WTC11 (cell line): Measurements from ENCODE around the gene DGKH. TPM values are rescaled to one million over a fixed set of nuclear protein-coding genes. Genes with fewer than 3 reads are reported as not detected.

Experiments
- ATAC-seq: fragments of 200-7000 bp; cut with Tn5 transposase; 2 replicates; pipeline ENCODE4 v1.10.0; 2021; ENCODE audit warnings: mild to moderate bottlenecking, moderate library complexity
- CTCF ChIA-PET: fragments of 300-600 bp; sonication (Branson Sonifier 250); formaldehyde crosslinking; loops from one replicate; lab custom pipeline; 2021; ENCODE audit warnings: antibody characterized with exemption; lab: Charles Lee
- POLR2A ChIA-PET: fragments of 350-600 bp; sonication (Branson Sonifier 250); formaldehyde crosslinking; loops from one replicate; lab custom pipeline; 2021; ENCODE audit warnings: antibody characterized with exemption; lab: Charles Lee
- DNase-seq: peaks from one replicate; pipeline ENCODE4 v3.0.0; 2021; ENCODE audit warnings: low spot score
- H3K27ac Mint-ChIP-seq: 2 replicates; pipeline ENCODE4 v1.8.0; 2021; ENCODE audit warnings: mixed read lengths
- H3K27me3 Mint-ChIP-seq: 2 replicates; pipeline ENCODE4 v1.8.0; 2021; ENCODE audit warnings: low read depth, mild to moderate bottlenecking, moderate library complexity, mixed read lengths
- H3K36me3 Mint-ChIP-seq: 2 replicates; pipeline ENCODE4 v1.8.0; 2021; ENCODE audit warnings: mixed read lengths
- H3K4me1 Mint-ChIP-seq: 2 replicates; pipeline ENCODE4 v1.8.0; 2022; ENCODE audit warnings: mixed read lengths
- H3K4me3 Mint-ChIP-seq: 2 replicates; pipeline ENCODE4 v1.8.0; 2021; ENCODE audit warnings: mild to moderate bottlenecking, moderate library complexity, mixed read lengths
- H3K9me3 Mint-ChIP-seq: 2 replicates; pipeline ENCODE4 v1.8.0; 2021; ENCODE audit warnings: mixed read lengths
- CREB1 ChIP-seq: sonication (generic); formaldehyde crosslinking; IDR thresholded peaks from 2 replicates; pipeline ENCODE4 v1.8.0; 2023; ENCODE audit warnings: mild to moderate bottlenecking, missing genetic modification reagents
- CREM ChIP-seq: sonication (generic); formaldehyde crosslinking; IDR thresholded peaks from 2 replicates; pipeline ENCODE4 v1.8.1; 2022; ENCODE audit warnings: mild to moderate bottlenecking, missing genetic modification reagents, moderate library complexity
- ELF4 ChIP-seq: sonication (generic); formaldehyde crosslinking; IDR thresholded peaks from 2 replicates; pipeline ENCODE4 v1.8.1; 2022; ENCODE audit warnings: low read depth, mild to moderate bottlenecking, moderate library complexity, missing genetic modification reagents
- FOXK1 ChIP-seq: sonication (generic); formaldehyde crosslinking; IDR thresholded peaks from 2 replicates; pipeline ENCODE4 v1.8.0; 2022; ENCODE audit warnings: mild to moderate bottlenecking, moderate library complexity, missing genetic modification reagents
- GRHL2 ChIP-seq: fragments of 250-450 bp; sonication (Bioruptor Pico); IDR thresholded peaks from 2 replicates; pipeline ENCODE4 v1.8.0; 2022; ENCODE audit warnings: mild to moderate bottlenecking, moderate library complexity; ENCODE audit not compliant: insufficient replicate concordance, severe bottlenecking
- JUN ChIP-seq: sonication (generic); formaldehyde crosslinking; IDR thresholded peaks from 2 replicates; pipeline ENCODE4 v1.8.0; 2023; ENCODE audit warnings: mild to moderate bottlenecking, missing genetic modification reagents
- NFATC4 ChIP-seq: fragments of 250-450 bp; sonication (Bioruptor Pico); IDR thresholded peaks from 2 replicates; pipeline ENCODE4 v1.9.0; 2021; ENCODE audit warnings: mild to moderate bottlenecking
- NFE2L1 ChIP-seq: sonication (generic); formaldehyde crosslinking; IDR thresholded peaks from 2 replicates; pipeline ENCODE4 v1.8.1; 2023; ENCODE audit warnings: missing genetic modification reagents
- NR2C2 ChIP-seq: sonication (generic); formaldehyde crosslinking; IDR thresholded peaks from 2 replicates; pipeline ENCODE4 v1.8.0; 2022; ENCODE audit warnings: mild to moderate bottlenecking, missing genetic modification reagents
- TEAD4 ChIP-seq: sonication (generic); formaldehyde crosslinking; IDR thresholded peaks from 2 replicates; pipeline ENCODE4 v1.8.0; 2022; ENCODE audit warnings: mild to moderate bottlenecking, missing genetic modification reagents
- TP53 ChIP-seq: sonication (generic); formaldehyde crosslinking; IDR thresholded peaks from 2 replicates; pipeline ENCODE4 v1.8.1; 2023; ENCODE audit warnings: mild to moderate bottlenecking, missing genetic modification reagents
- ZNF219 ChIP-seq: sonication (generic); formaldehyde crosslinking; IDR thresholded peaks from 2 replicates; pipeline ENCODE4 v1.8.0; 2023; ENCODE audit warnings: missing genetic modification reagents, mild to moderate bottlenecking, borderline replicate concordance
- ZNF263 ChIP-seq: sonication (generic); formaldehyde crosslinking; IDR thresholded peaks from 2 replicates; pipeline ENCODE4 v1.8.1; 2022; ENCODE audit warnings: low read depth, mild to moderate bottlenecking, moderate library complexity, missing genetic modification reagents
- ZNF416 ChIP-seq: fragments of 250-450 bp; sonication (Bioruptor Pico); IDR thresholded peaks from 2 replicates; pipeline ENCODE4 v1.9.0; 2021; ENCODE audit warnings: mild to moderate bottlenecking, inconsistent platforms
- total RNA-seq: library from RNA; stranded (reverse); gene quantifications from 3 replicates; pipeline ENCODE4 v1.2.3, GENCODE V29; 2021
- TF ChIP-seq, protein P1 (sequence below): sonication (generic); formaldehyde crosslinking; IDR thresholded peaks from 2 replicates; pipeline ENCODE4 v1.8.0; 2022; ENCODE audit warnings: mild to moderate bottlenecking, missing genetic modification reagents
- TF ChIP-seq, protein P2 (sequence below): sonication (generic); formaldehyde crosslinking; IDR thresholded peaks from 2 replicates; pipeline ENCODE4 v1.8.1; 2022; ENCODE audit warnings: mild to moderate bottlenecking, moderate library complexity, missing genetic modification reagents
- TF ChIP-seq, protein P3 (sequence below): sonication (generic); formaldehyde crosslinking; IDR thresholded peaks from 2 replicates; pipeline ENCODE4 v1.8.0; 2023; ENCODE audit warnings: missing genetic modification reagents
- TF ChIP-seq, protein P4 (sequence below): sonication (generic); formaldehyde crosslinking; IDR thresholded peaks from 2 replicates; pipeline ENCODE4 v1.8.0; 2023; ENCODE audit warnings: mild to moderate bottlenecking, missing genetic modification reagents
- TF ChIP-seq, protein P5 (sequence below): sonication (generic); formaldehyde crosslinking; IDR thresholded peaks from 2 replicates; pipeline ENCODE4 v1.8.1; 2023; ENCODE audit warnings: mild to moderate bottlenecking, missing genetic modification reagents, moderate library complexity
- TF ChIP-seq, protein P6 (sequence below): sonication (generic); formaldehyde crosslinking; conservative IDR thresholded peaks from 2 replicates; pipeline ENCODE4 v1.8.1; 2022; ENCODE audit warnings: mild to moderate bottlenecking, missing genetic modification reagents
- TF ChIP-seq, protein P7 (sequence below): fragments of 250-450 bp; sonication (Bioruptor Pico); IDR thresholded peaks from 2 replicates; pipeline ENCODE4 v1.9.0; 2021; ENCODE audit warnings: mild to moderate bottlenecking

Gene DGKH
- total RNA-seq, 1 experiment from 2014 or later, result 7.6 TPM

DNA sequence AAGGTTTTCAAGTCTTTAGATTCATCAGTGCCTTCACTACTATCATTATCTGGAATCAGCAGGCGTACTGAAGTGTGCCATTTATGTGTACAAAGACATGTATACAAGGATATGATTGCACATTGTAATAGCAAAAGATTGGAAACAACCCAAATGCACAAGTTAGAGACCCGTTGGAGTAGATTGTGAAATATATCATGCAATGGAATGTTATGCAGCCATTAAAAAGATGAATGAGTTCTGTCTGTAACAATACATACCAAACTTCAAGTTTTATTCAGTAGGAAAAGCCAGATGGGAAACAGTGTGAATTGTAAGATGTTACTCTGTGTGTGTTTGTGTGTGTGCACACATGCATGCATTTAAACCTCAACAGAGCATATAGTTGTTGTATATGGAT lies 97.9 kb downstream of the DGKH start:
- ATAC-seq (no peak), DNase-seq (no peak)
- POLR2A ChIA-PET, result no interaction called here
- no peak overlapping the region for H3K27ac Mint-ChIP-seq
- CTCF ChIA-PET, result no interaction called here
- peaks cover 3% of the 10 kb centered on the region for H3K36me3 Mint-ChIP-seq
- H3K9me3 Mint-ChIP-seq, result peaks cover 3% of the 10 kb centered on the region
- H3K4me3 Mint-ChIP-seq, result no peak overlapping the region
- H3K4me1 Mint-ChIP-seq, result 0 out of 2 replicates have a peak, but pooled peaks cover 2% of the 10 kb centered on the region
- no peaks in the 10 kb centered on the region for H3K27me3 Mint-ChIP-seq
- TF ChIP-seq ELF4, result no peak
- TF ChIP-seq, protein P1, sequence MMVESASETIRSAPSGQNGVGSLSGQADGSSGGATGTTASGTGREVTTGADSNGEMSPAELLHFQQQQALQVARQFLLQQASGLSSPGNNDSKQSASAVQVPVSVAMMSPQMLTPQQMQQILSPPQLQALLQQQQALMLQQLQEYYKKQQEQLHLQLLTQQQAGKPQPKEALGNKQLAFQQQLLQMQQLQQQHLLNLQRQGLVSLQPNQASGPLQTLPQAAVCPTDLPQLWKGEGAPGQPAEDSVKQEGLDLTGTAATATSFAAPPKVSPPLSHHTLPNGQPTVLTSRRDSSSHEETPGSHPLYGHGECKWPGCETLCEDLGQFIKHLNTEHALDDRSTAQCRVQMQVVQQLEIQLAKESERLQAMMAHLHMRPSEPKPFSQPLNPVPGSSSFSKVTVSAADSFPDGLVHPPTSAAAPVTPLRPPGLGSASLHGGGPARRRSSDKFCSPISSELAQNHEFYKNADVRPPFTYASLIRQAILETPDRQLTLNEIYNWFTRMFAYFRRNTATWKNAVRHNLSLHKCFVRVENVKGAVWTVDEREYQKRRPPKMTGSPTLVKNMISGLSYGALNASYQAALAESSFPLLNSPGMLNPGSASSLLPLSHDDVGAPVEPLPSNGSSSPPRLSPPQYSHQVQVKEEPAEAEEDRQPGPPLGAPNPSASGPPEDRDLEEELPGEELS (CRISPR knock-in tag), result no peak
- TF ChIP-seq, all 79 proteins: peak for 0

DNA sequence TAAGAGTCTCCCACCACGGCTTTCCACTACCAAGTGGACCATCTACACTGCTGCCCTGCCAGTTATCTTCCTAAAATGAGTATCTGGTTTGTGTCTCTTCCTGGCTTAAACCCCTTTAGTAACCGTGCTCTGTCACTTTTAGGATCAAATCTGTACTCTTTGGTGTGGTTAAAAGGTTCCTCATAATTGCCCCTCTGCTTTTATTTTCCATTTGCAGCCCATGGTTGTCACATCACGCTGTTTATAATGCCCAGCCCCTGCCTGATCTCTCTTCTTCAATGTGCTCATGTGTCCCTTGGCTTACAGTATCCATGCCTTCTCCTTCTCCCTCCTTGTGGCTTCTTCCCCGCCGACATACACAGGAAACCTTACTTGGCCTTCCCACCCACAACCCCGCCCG lies 100.1 kb downstream of the DGKH start:
- Mint-ChIP-seq H3K27me3 (no peaks in the 10 kb centered on the region), H3K4me3 (no peak overlapping the region), H3K36me3 (no peaks in the 10 kb centered on the region), H3K4me1 (0 out of 2 replicates have a peak, but pooled peaks cover 2% of the 10 kb centered on the region), H3K9me3 (no peaks in the 10 kb centered on the region), H3K27ac (no peak overlapping the region; the same call in 1 of the 2 replicates)
- ChIA-PET POLR2A (no interaction called here), CTCF (interaction anchor here (0.6 kb wide), 1 partner anchor 12 kb away, joined by 4 read pairs; no protein-coding TSS in a partner anchor)
- DNase-seq, result no peak
- ATAC-seq, result no peak
- TF ChIP-seq, protein P2, sequence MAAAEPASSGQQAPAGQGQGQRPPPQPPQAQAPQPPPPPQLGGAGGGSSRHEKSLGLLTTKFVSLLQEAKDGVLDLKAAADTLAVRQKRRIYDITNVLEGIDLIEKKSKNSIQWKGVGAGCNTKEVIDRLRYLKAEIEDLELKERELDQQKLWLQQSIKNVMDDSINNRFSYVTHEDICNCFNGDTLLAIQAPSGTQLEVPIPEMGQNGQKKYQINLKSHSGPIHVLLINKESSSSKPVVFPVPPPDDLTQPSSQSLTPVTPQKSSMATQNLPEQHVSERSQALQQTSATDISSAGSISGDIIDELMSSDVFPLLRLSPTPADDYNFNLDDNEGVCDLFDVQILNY, result no peak
- TF ChIP-seq NFATC4 (CRISPR knock-in tag) (no peak), ZNF416 (CRISPR knock-in tag) (no peak)
- TF ChIP-seq, protein P3, sequence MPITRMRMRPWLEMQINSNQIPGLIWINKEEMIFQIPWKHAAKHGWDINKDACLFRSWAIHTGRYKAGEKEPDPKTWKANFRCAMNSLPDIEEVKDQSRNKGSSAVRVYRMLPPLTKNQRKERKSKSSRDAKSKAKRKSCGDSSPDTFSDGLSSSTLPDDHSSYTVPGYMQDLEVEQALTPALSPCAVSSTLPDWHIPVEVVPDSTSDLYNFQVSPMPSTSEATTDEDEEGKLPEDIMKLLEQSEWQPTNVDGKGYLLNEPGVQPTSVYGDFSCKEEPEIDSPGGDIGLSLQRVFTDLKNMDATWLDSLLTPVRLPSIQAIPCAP, result no peak
- TF ChIP-seq, protein P4, sequence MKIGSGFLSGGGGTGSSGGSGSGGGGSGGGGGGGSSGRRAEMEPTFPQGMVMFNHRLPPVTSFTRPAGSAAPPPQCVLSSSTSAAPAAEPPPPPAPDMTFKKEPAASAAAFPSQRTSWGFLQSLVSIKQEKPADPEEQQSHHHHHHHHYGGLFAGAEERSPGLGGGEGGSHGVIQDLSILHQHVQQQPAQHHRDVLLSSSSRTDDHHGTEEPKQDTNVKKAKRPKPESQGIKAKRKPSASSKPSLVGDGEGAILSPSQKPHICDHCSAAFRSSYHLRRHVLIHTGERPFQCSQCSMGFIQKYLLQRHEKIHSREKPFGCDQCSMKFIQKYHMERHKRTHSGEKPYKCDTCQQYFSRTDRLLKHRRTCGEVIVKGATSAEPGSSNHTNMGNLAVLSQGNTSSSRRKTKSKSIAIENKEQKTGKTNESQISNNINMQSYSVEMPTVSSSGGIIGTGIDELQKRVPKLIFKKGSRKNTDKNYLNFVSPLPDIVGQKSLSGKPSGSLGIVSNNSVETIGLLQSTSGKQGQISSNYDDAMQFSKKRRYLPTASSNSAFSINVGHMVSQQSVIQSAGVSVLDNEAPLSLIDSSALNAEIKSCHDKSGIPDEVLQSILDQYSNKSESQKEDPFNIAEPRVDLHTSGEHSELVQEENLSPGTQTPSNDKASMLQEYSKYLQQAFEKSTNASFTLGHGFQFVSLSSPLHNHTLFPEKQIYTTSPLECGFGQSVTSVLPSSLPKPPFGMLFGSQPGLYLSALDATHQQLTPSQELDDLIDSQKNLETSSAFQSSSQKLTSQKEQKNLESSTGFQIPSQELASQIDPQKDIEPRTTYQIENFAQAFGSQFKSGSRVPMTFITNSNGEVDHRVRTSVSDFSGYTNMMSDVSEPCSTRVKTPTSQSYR (CRISPR knock-in tag), result no peak
- TF ChIP-seq, protein P1 (CRISPR knock-in tag), result no peak

DNA sequence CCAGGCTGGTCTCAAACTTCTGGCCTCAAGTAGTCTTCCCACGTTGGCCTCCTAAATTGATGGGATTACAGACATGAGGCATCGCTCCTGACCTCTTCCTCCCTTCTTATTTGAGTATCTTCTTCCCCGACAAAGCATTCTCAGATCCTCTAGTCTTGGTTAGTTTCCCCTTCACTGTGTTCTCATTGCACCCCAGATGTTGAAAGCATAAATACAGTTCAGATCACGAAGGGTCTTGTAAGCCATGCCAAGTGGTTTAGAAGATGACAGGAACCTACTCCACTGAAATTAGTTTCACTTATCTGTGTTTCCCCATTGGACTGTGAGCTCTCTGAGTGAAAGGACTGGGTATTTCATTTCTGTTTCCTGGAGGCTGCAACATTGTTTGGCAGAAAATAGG lies 100.7 kb downstream of the DGKH start:
- H3K9me3 Mint-ChIP-seq, result no peaks in the 10 kb centered on the region
- H3K27me3 Mint-ChIP-seq, result no peaks in the 10 kb centered on the region
- ChIA-PET POLR2A (no interaction called here), CTCF (interaction anchor here (0.6 kb wide), 1 partner anchor 13 kb away, joined by 4 read pairs; no protein-coding TSS in a partner anchor)
- no peak overlapping the region for H3K4me3 Mint-ChIP-seq
- H3K27ac Mint-ChIP-seq, result peak overlapping the region; percentile 10; the same call in 1 of the 2 replicates
- no peaks in the 10 kb centered on the region for H3K36me3 Mint-ChIP-seq
- ATAC-seq (no peak), DNase-seq (no peak)
- H3K4me1 Mint-ChIP-seq, result 0 out of 2 replicates have a peak, but pooled peaks cover 2% of the 10 kb centered on the region
- TF ChIP-seq GRHL2 (CRISPR knock-in tag) (no peak), NR2C2 (CRISPR knock-in tag) (no peak), FOXK1 (no peak), TEAD4 (CRISPR knock-in tag) (no peak), JUN (no peak), ELF4 (no peak), ZNF263 (CRISPR knock-in tag) (no peak), NFE2L1 (CRISPR knock-in tag) (no peak), TP53 (CRISPR knock-in tag) (no peak), CREB1 (no peak), CREM (CRISPR knock-in tag) (no peak), ZNF219 (CRISPR knock-in tag) (no peak)
- TF ChIP-seq, protein P5, sequence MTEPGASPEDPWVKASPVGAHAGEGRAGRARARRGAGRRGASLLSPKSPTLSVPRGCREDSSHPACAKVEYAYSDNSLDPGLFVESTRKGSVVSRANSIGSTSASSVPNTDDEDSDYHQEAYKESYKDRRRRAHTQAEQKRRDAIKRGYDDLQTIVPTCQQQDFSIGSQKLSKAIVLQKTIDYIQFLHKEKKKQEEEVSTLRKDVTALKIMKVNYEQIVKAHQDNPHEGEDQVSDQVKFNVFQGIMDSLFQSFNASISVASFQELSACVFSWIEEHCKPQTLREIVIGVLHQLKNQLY (CRISPR knock-in tag), result no peak
- TF ChIP-seq, protein P6, sequence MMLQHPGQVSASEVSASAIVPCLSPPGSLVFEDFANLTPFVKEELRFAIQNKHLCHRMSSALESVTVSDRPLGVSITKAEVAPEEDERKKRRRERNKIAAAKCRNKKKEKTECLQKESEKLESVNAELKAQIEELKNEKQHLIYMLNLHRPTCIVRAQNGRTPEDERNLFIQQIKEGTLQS (CRISPR knock-in tag), result no peak
- TF ChIP-seq, protein P7, sequence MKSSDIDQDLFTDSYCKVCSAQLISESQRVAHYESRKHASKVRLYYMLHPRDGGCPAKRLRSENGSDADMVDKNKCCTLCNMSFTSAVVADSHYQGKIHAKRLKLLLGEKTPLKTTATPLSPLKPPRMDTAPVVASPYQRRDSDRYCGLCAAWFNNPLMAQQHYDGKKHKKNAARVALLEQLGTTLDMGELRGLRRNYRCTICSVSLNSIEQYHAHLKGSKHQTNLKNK (CRISPR knock-in tag), result no peak
